Left lobe of liver (tissue), 2 donors: ENCODE results near the gene RAB27A. TPM values are rescaled to one million over a fixed set of nuclear protein-coding genes. Genes with fewer than 3 reads are reported as not detected.

Experiments used
- ATAC-seq: fragments of 200-7000 bp; cut with Tn5 transposase; one replicate; pipeline ENCODE4 v1.9.1; 2020; ENCODE audit warnings: mild to moderate bottlenecking, moderate library complexity
- DNase-seq: peaks from one replicate; pipeline ENCODE4 v3.0.0-alpha.2; 2020; ENCODE audit warnings: low spot score
- total RNA-seq: library from RNA; stranded (reverse); gene quantifications from one replicate; pipeline ENCODE4 v1.2.1, GENCODE V29; 2021
- donor health status: DM: no; HTN: no; CAD: no; lungs with moderate emphysema.
- donor health status: DM: no; HTN: yes; CAD: no.

Gene RAB27A
- total RNA-seq, 1 donor from 2014 or later, result 16.7 TPM

- peak; percentile 81 for ATAC-seq
- no peak for DNase-seq
These were observed 59.5 kb downstream of the RAB27A start for GRCh38 chr15:55230051-55230670.

GRCh38 chr15:55226127-55226526 is 63.5 kb downstream of the RAB27A start:
- no peak for DNase-seq
- ATAC-seq, result no peak

DNA sequence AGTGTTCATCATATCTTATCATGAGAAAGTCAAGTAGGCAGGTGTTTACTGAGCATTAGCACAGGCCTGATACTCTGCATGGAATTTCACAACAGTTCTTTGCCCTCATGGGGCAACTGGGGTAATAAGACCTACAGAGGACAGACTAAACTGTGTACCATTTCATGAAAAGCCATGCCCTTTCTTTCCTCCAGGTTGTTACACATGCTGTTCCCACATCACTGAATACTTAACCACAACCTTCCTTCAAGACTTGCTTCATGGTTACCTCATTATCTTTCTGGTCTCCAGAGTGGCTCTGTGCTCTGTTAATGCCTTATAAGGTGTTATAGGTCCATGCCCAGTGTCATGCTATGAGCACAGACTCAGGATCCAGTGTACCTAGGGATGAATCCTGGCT is 64.7 kb downstream of the RAB27A start:
- DNase-seq (peak; percentile 53), ATAC-seq (peak; percentile 93)

DNA sequence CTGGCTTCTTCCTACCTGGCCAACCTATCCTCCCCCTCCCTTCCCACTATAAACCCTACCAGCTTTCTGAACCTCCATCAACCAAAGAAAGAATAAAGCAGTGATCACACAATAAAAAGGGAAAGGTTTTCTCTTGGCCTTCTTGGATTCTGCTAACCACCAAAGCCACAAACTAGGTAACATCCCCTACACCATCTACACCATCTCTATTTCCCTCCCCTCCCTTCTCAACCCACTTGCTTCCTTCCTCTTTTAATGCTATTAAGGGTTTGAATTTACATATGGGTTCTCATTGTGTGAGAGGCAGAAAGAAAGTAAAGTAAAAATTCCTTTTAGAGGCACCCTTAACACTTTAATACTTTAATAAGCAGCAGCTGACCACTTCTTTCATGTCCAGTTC is 67.0 kb downstream of the RAB27A start:
- no peak for ATAC-seq
- no peak for DNase-seq

DNA sequence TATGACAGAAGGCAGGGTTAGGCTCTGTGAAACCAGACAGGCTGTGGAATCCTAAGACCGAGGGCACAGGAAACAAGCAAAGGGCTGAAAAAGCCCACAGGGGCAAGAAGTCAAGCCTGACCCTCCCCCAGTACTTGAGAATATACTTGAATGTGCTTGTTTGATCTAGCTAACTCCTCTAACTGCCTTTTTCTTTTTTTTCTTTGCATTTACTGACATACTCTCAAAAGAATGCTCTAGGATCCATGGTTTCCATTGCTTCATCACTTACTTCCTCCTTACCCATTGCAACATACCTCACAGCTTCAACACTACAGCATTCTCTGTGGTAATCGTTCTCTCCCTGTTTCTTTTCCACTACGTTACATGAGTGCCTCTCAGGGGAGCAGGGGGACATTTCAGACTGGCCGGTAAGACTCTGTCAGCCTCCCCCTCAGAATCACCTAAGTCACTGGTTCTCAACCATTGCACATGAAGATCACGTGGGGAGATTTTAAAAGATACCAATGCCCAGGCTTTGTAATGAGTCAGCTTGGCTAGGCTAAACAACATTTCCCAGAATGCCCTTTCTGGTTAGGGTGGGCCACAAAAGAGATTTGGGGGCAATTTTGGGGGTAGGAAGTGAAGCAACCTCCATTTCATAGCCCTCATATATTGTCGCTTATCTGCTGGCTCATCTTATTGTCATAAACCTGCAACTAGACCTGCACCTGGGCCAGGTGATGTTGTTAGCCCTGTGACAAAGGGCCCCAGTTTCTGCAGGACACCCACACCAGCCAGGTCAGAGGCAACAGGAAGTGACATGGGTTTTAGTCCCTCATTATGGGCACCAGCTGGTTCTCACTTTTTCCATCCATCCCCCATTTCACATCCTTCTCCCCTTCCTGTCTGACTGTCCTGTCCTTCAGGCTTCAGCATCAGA is 68.3 kb downstream of the RAB27A start:
- ATAC-seq, result peak; percentile 18

GRCh38 chr15:55220606-55221005 is 69.0 kb downstream of the RAB27A start:
- ATAC-seq, result no peak

More for the DNA sequence above, 68.3 kb downstream of the RAB27A start:
- DNase-seq, result no peak

DNA sequence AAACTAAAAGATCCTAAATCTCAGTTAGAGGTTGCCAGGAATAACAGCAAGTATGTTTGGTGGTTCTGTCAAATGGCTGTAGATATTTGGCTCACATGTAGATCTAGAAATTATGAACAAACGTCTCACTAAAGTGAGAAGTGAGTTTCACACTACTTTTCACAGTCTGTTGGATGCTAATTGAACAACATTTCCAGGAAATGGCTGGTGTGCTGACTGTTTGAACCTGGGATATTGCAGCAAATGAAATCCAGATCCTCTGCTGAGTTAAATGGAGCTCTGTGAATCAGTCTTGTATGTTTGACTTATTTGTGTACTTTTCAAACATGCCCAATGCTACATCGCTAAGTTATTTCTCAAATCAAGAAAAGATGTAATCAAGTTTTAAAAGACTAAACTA is 71.6 kb downstream of the RAB27A start:
- DNase-seq, result no peak
- no peak for ATAC-seq

More at GRCh38 chr15:55220606-55221005, 69.0 kb downstream of the RAB27A start:
- DNase-seq, result no peak

- ATAC-seq, result no peak
- DNase-seq, result no peak
These were observed 85.1 kb downstream of the RAB27A start for GRCh38 chr15:55204464-55204863.

GRCh38 chr15:55202206-55202605 is 87.4 kb downstream of the RAB27A start:
- no peak for DNase-seq
- ATAC-seq, result no peak

DNA sequence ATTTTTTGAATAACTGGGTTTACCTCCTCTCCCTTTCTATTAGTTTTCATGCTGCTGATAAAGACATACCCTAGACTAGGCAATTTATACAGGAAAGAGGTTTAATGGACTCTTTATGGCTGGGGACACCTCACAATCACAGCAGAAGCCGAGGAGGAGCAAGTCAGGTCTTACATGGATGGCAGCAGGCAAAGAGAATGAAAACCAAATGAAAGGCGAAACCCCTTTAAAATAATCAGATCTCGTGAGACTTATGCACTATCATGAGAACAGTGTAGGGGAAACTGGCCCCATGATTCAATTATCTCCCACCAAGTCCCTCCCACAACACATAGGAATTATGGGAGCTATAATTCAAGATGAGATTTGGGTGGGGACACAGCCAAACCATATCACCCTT is 90.9 kb downstream of the RAB27A start:
- DNase-seq (no peak), ATAC-seq (no peak)

- DNase-seq (no peak), ATAC-seq (no peak)
These were observed 91.9 kb downstream of the RAB27A start for GRCh38 chr15:55197719-55198118.

GRCh38 chr15:55197362-55197705 is 92.3 kb downstream of the RAB27A start:
- DNase-seq (no peak), ATAC-seq (no peak)

DNA sequence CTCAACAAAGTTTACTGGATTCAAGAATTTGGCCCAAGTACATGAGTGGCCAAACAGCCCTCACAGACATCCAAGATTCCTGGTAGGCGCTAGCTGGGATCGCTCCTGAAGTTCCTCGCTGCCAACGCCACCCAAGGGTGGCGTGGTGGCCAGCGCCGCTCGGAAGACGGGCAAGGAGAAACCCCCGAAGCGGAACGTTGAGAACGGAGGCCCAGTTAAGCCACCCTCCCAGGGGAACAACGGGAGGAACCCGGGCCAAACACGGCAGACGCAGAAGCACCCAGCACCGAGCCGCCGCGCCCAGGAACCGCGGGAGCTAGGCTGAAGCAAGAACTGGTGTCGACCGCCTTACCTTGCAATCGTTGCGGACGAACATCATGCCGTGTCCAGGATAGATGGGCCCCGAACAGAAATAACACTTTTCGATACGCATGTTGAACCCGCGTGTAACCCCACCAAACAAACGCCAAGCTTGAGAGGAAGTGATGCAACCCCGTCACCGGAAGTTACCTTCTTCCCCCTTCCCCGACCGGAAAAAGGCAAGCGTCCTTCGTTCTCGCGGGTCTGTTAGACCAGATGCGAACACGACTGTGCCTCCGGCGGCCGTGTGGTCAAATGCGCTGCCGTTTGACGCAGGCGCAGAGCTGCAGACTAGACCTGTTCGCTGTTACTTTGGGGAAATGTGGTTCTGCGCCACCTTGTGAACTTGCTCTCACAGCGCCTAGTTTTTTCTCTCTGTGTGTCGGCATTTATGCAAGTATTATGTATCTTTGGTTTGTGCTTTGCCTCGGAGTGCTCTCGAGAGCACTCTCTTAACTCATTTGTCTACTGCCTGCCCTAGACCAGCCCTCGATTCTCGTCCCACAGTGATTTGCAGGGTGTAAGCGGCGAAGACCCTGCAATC is 92.9 kb downstream of the RAB27A start, which contains the start of gene RSL24D1:
Gene RSL24D1 (minus strand): TSS at position 484 of the 904 bp plus-strand sequence. CDS start 51 bp downstream, at position 433.
- ATAC-seq, result peak; percentile 98
- DNase-seq, result peak; percentile 97

DNA sequence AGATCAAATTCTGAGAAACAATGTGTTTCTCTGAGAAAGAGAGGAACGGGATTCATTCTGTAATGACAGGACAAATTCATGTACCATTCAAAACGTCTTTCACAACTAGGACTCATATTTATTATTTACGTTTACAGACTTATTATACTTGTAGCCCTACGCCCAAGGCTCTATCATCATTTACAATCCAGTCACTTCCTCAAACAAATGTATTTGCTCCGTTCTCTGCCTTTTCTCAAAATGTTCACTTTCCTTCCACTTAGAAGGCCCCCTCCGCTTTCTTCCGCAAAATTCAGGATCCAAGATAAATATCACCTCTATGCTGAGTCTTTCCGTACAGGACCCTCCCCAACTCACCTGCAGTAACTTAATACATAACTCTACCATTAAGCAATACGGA is 93.6 kb downstream of the RAB27A start:
- DNase-seq, result no peak

GRCh38 chr15:55194256-55194655 is 95.4 kb downstream of the RAB27A start:
- no peak for DNase-seq
- no peak for ATAC-seq

More for the DNA sequence above, 93.6 kb downstream of the RAB27A start:
- no peak for ATAC-seq

- no peak for DNase-seq
- no peak for ATAC-seq
These were observed 103.3 kb downstream of the RAB27A start for GRCh38 chr15:55186331-55186730.

- DNase-seq (no peak), ATAC-seq (no peak)
These were observed 105.9 kb downstream of the RAB27A start for GRCh38 chr15:55183679-55184078.

GRCh38 chr15:55179141-55179540 is 110.5 kb downstream of the RAB27A start:
- no peak for ATAC-seq
- no peak for DNase-seq

- ATAC-seq (no peak), DNase-seq (no peak)
These were observed 119.3 kb downstream of the RAB27A start for GRCh38 chr15:55170361-55170760.

- peak; percentile 95 for ATAC-seq
These were observed 121.2 kb downstream of the RAB27A start for GRCh38 chr15:55168350-55168974.

GRCh38 chr15:55164284-55164683 is 125.3 kb downstream of the RAB27A start:
- DNase-seq (no peak), ATAC-seq (no peak)

More at GRCh38 chr15:55168350-55168974, 121.2 kb downstream of the RAB27A start:
- DNase-seq, result peak; percentile 57
